Activated effector memory CD4-positive, alpha-beta T cell treated with anti-CD3 and anti-CD28 coated beads, Interleukin-2, amount 50 U/mL, for 16 hours (primary cell): ENCODE measurements around the gene SEZ6.

Experiments used
- DNase-seq: peaks from one replicate; pipeline ENCODE4 v3.0.0-alpha.2; 2020

SEZ6 gene, protein sequence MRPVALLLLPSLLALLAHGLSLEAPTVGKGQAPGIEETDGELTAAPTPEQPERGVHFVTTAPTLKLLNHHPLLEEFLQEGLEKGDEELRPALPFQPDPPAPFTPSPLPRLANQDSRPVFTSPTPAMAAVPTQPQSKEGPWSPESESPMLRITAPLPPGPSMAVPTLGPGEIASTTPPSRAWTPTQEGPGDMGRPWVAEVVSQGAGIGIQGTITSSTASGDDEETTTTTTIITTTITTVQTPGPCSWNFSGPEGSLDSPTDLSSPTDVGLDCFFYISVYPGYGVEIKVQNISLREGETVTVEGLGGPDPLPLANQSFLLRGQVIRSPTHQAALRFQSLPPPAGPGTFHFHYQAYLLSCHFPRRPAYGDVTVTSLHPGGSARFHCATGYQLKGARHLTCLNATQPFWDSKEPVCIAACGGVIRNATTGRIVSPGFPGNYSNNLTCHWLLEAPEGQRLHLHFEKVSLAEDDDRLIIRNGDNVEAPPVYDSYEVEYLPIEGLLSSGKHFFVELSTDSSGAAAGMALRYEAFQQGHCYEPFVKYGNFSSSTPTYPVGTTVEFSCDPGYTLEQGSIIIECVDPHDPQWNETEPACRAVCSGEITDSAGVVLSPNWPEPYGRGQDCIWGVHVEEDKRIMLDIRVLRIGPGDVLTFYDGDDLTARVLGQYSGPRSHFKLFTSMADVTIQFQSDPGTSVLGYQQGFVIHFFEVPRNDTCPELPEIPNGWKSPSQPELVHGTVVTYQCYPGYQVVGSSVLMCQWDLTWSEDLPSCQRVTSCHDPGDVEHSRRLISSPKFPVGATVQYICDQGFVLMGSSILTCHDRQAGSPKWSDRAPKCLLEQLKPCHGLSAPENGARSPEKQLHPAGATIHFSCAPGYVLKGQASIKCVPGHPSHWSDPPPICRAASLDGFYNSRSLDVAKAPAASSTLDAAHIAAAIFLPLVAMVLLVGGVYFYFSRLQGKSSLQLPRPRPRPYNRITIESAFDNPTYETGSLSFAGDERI

DNA sequence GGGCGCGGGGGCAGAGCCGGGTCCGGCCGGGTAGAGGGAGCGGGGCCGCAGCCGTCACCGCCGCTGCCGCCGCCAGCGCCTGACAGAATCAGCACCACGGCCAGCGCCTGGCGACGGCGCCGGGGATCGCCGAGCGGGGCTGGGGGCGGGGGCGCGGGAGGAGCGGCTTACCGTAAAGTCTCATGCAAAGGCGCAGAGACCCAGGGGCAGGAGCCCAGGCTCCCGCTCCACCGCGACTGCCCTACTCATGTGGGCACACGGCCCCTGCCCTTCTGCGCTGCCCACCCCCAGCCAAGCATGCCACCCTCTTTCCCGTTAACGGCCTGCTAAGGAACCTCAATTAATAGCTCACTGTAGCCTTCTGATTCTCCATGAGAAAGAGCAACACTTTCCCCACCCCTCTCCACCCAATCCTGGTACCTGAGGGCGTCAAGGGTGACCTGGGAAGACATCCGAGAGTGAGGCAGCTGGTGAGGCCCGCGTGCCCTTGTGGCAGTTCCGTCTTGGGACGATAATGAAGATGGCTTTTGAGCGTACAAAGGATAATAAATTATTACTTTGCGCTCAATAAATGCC, at the start of gene SEZ6:
TSS of gene SEZ6 (minus strand) at position 98 of the 576 bp plus-strand sequence. CDS start 164 bp downstream, outside the sequence.
- DNase-seq, result peak; percentile 86

GRCh38 chr17:29054835-29055234, 49.0 kb upstream of the SEZ6 start:
- no peak for DNase-seq

- DNase-seq, result no peak
Observed at GRCh38 chr17:29051731-29052130, 45.9 kb upstream of the SEZ6 start.

GRCh38 chr17:29051194-29051593, 45.4 kb upstream of the SEZ6 start:
- DNase-seq, result no peak

GRCh38 chr17:29050176-29050575, 44.3 kb upstream of the SEZ6 start:
- no peak for DNase-seq

DNA sequence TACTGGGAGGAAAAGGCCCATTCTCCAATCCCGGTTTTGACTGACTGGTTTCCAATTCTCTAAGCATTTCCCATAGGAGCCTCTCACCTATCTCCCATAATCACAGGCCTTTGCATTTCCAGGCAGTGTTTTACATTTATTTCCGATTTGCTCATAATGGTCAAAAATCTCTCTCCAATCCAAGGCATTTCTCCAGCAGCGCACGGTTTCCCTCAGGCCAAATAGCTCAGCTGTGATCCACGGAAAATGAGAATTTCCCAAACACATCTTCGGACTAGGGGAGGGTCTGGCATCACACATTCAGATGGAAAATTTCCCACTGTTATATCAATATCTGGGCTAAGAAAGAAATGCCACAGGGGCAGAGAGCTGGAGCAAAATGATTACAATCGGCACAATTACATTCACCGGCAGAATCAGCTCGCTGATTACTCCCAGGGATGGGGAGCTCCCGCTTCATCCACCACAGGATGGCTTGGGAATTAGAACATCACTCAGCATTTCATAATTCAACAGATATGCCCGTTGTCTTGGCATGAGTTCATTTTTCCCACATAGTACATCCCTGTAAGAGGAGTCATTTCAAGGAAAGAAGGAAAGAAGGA, 43.8 kb upstream of the SEZ6 start:
- no peak for DNase-seq

DNA sequence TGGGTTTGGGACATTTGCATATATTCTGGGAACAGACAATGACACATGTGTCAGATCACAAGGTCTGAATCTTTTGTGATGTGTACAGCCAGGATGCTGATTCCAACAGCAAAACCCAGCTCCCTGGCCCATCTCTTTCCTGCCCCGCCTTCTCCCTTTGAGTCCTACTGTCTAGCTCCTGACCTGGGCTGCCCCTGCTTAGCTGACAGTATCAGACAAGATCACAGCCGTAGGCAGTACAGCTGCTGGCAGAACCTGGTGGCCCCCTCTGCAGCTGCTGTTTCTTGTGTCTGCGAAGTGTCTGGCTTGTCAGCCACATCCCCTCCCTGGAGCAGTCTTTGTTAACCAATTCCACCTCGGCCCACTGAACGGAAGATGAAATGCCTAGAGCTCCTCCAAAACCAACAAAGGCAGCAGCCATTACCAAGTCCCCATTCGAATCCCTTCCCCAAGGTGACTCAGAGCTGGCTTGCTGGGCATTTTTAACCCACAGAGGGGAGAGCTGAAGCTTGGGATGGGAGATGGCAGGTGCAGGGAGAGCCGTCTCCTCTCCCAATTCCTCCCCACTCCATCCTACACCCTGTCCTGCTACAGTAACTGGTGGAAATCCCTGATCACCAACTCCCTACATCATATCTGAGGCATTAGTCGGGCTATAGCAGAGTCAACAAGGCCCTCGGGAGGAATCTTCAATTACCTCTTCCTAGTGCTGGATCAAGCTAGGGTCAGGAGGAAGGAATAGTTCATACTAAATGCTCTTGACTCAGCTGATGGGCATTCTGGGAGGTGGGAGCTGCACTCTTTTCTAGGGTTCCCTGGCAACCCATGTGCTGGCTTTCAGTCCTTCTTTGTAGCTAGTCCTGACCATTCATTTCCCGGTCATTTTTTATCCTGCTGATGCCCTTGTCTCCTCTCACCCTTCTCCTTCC, 42.9 kb upstream of the SEZ6 start:
- DNase-seq, result no peak

DNA sequence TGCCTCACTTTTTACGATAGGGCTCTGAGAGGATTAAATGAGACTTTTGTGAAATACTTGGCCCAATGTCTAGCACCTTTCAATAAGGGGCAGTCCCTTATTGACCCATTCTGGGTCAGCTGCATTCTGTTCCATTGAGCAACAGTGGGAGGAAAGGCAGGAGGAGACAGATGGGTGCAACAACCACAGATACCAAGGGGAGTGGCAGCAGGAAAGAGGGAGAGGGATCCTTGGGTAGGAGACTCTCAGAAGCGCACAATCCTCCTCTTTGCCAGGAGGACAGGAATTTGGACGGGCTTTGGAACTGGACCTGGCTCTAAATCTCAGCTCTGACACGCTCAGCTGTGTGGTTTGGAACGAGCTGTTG, 40.6 kb upstream of the SEZ6 start:
- DNase-seq, result no peak

GRCh38 chr17:29045734-29046472, 40.1 kb upstream of the SEZ6 start:
- no peak for DNase-seq

GRCh38 chr17:29045026-29045425, 39.2 kb upstream of the SEZ6 start:
- no peak for DNase-seq

DNA sequence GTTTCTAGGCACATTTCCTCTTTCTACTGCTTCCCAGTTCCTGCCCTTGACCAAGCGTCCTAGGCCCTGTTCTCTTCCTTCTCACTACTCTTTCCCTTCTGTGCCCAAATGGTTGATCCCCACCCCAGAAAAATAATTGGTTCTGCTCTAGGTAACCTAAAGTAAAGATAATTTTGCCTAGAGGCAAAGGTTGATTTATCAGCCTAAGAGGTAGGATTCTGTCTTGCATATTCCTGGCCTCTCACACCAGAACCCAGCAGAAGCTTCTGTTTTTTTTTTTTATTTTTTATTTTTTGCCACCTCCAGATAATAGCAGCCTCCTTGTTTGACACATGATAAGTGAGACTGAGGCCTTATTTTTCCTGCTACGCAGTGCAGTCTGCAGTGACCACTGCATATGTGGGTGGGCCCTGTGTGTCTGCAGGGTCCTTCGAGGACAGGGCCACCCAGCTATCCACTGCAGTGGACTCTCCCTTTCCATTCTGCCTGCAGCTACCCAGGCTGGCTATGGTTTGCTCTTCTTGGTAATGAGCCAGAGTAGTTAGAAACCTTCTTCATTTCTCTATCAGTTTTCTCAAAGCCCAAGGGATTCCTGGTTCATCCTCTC, 37.8 kb upstream of the SEZ6 start:
- no peak for DNase-seq

DNA sequence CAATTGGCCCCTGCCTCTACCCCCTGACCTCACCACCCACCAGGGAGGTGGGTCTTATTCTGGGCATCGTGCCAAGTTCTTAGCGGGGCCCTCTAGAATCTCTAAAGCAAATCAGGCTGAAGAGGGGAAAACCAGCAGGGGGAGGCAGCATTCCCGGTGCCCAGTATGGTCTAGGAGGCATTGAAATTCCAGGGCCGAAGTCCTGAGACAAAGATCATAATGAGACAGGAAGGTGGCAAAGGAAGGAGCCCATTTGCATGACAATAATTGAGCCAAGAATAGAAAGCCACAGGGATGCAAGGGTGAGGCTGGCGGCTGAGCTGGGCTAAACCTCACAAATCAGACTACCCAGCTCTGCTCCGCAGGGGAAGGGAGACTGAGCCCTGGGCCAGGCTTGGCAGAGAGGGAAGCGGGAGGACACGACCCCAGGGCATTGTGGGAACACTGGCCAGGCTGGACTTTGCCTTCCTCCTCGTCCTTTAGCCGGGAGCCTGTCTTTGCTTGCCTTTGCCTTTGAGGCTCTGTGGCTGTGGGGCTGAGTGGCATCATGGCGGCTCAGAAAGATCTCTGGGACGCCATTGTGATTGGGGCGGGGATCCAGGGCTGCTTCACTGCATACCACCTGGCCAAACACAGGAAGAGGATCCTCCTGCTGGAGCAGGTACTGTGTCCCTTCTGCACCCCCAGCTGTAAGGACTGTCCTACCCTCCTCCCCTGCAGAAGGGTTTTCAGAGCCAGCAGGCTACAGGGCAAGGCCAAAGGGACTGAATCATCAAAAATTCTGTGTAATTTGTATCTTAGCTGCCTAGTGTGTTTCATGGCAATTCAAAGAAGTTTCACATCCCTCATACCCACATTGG, 37.1 kb upstream of the SEZ6 start, which contains the start of gene PIPOX:
TSS of gene PIPOX (plus strand) at position 463 of the 860 bp plus-strand sequence. CDS start at position 548, 85 bp downstream.
- no peak for DNase-seq

- no peak for DNase-seq
Observed at GRCh38 chr17:29042026-29042678, 36.3 kb upstream of the SEZ6 start.

GRCh38 chr17:29041571-29041970, 35.7 kb upstream of the SEZ6 start:
- DNase-seq, result no peak

DNA sequence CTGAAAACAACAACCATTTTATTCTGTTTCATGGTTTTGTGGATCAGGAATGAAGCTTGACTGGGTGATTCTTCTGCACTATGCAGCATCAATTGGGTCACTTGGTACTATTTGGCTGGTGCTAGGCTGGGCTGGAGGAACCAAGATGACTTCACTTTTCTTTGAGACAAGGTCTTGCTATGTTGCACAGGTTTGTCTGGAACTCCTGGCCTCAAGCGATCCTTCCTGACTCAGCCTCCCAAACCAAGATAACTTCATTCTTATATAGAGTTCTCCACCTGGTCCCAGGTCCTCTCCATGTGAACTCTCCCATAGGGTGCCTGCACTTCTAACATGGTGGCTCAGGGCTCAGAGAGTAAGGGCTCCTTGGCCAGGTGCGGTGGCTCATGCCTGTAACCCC, 35.3 kb upstream of the SEZ6 start:
- DNase-seq, result no peak

DNA sequence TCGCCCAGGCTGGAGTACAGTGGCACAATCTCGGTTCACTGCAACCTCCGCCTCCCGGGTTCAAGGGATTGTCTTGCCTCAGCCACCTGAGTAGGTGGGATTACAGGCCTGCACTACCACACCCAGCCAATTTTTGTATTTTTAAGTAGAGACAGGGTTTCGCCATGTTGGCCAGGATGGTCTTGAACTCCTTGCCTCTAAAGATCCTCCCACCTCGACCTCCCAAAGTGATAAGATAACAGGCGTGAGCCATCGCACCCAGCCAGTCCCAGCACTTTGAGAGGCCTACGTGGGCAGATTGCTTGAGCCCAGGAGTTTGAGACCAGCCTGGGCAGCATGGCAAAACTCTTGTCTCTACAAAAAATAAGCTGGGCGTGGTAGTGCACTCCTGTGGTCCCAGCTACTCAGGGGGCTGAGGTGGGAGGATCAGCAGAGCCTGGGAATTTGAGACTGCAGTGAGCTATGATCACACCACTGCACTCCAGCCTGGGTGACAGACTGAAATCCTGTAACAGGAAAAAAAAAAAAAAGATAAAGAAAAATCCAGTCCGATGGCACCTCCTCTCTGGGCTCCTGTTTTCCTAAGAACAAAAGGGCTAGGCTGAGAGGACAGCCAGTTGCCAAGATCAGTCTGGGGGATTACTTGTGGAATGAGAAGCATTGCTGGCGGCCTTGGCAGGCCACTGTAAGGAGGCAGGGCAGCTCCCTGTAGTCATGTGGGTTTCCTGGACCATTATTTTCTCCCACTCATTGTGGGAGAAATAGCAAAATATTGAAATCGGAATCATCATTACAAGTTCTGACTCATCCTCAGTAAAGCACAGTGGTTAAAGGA, 34.1 kb upstream of the SEZ6 start:
- no peak for DNase-seq

- no peak for DNase-seq
Observed at GRCh38 chr17:29038085-29038795, 32.4 kb upstream of the SEZ6 start.
